Activated CD8-positive, alpha-beta memory T cell treated with anti-CD3 and anti-CD28 coated beads for 4 hours (primary cell): Measurements from ENCODE around the gene PPP1R12B.
"Not testable (repeated sequence)": the region's sequence is repeated elsewhere in the genome, so short reads cannot be mapped to it uniquely, and the experiment has no call there.

Experiments used
- DNase-seq, 2 donors: peaks; one replicate each; pipeline ENCODE4 v3.0.0-alpha.2; 2020; ENCODE audit warnings: low read depth in 2 of 2

PPP1R12B gene

DNA sequence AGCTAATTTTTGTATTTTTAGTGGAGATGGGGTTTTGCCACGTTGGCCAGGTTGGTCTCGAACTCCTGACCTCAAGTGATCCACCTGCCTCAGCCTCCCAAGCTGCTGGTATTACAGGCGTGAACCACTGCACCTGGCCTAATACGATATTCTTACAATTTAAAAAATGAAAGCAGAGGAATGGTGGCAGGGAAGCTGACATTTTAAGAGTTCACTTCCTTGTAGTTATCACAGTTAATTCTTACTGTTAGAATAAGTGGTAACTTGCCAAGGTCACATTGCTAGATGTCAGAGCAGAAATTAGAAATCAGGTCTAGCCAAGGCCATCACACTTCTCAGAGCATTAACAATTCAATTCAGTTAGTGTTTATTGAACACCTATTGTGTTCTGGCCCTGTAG lies 207.5 kb downstream of the PPP1R12B start:
- DNase-seq, result not testable (repeated sequence)

DNA sequence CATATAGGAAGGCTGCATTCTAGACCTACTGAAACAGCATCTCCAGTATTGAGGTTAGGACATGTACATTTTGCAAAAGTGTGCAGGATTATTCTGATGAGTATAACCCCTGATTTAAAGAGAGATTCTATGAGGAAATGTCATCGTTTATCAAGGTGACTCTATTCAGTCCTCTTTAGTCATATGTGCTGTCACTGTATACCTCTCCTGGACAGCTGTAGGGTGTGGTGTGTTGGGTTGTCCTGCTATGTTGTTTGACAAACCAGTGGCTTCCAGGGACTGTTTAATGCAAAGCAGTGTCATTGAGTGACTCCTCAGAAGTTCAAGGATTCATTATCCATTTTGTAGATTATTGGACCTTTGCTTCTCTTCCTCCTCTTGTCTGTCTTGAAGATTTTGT lies 209.2 kb downstream of the PPP1R12B start:
- DNase-seq, result not testable (repeated sequence)

DNA sequence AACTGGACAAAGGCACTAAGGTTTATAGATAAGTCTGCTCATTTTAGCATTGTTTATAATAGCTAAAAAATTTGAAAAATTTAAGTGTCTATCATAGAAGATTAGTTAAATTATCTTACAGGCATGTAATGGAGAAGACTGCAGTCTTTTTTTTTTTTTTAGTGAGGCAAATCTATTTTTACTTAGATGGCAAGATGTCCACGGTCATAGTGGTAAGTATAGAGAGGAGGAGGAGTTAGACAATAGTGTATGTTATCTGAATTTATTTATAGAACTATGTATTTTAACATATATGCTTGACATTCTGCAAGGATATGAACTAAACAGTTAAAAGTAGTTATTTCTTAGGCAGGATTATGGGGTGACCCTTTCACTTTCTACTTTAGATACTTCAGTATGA lies 212.7 kb downstream of the PPP1R12B start:
- DNase-seq, result no peak

DNA sequence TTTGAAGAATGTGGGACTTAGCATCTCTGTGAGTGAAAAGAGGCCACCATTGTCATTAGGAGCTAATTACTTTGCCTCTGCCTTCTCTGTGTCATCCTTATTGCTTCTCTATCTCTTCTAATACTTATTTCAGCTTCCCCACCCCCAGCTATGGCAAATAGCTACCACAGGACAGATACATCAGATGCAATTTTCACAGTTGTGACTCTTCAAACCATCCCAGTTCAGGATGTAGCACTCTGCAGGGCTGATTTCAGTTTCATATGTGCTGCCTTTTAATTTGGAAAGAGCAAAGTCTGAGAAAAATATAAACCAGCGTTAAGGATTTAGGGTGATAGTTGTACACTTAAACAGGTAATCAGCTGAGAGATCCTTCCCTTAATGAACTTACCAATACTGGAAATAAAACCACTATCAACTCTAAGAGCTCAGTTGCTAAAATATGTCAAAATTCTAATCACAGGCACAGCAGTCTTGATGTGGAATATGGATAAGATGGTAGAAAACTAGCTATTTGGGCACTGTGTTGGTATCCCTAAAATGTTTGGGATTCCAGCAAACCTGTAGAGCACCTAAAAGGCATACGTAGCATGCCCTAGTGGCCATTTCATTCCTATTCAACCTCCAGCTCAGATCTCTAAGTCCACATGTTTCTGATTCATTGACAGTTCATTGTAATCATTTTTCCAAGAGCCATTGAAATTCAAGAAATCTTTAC lies 213.4 kb downstream of the PPP1R12B start:
- no peak for DNase-seq

DNA sequence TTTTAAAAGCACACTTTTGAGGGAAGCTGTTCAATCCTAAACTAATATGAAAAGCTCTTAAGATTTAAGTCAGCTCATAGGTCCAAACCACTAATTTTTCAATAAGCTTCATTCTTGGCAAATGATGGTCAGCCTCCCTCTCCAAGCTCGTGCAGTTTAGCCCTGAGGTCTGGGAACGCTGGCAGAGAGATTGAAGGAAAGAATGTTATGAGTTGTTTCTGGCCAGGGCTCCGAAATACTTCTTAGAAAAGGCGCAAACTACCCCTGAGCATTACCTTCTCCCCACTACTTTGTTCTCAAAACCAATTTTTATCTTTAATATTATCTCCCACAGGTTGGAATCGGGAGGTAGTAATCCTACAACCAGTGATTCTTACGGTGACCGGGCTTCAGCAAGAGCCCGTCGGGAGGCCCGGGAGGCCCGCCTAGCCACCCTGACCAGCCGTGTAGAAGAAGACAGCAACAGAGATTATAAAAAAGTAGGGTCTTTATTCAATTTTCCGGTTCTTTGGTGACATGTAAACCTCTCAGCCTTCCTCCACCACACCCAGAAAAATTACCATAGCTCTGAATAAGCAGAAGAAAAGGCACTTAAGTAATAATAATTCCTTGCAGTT lies 214.1 kb downstream of the PPP1R12B start:
- DNase-seq, result no peak

DNA sequence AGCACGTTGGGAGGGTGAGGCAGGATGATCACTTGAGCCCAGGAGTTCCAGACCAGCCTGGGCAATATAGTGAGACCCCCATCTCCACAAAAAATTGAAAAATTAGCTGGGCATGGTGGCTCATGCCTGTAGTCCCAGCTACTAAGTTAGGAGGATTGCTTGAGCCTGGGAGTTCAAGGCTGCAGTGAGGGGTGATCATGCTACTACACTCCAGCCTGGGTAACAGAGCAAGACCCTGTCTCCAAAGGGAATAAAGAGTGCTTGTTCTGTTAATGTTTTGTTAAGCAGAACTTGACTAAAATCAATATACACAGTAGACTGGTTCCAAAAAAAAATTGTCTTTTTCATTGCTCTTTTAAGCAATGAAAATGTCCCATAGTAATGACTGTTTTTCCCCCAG lies 215.3 kb downstream of the PPP1R12B start:
- DNase-seq, result no peak

DNA sequence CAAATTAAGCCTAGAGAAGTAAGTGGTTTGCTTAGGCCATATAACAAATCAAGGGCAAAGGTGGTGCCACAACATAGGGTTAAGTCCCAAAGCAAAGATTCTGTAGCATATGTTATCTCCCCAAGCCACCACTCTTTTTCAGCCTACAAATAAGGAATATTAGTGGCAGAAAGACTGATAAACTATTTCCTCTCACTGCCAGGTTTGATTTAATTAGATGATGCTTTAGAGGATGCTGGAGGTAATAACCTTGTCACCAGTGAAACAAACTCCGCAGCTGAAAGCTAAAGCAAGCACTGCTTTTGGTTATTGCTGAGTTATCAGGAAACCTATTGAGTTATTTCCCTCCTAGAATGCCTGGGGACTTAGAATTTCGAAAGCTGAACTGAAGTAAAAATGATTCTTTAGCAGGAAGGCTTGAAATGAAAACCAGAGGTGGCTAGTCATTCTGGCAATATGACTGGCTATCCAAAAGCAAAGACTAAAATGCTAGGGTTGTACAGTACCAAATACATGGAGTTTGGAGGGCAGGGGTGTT lies 216.5 kb downstream of the PPP1R12B start:
- DNase-seq, result no peak

DNA sequence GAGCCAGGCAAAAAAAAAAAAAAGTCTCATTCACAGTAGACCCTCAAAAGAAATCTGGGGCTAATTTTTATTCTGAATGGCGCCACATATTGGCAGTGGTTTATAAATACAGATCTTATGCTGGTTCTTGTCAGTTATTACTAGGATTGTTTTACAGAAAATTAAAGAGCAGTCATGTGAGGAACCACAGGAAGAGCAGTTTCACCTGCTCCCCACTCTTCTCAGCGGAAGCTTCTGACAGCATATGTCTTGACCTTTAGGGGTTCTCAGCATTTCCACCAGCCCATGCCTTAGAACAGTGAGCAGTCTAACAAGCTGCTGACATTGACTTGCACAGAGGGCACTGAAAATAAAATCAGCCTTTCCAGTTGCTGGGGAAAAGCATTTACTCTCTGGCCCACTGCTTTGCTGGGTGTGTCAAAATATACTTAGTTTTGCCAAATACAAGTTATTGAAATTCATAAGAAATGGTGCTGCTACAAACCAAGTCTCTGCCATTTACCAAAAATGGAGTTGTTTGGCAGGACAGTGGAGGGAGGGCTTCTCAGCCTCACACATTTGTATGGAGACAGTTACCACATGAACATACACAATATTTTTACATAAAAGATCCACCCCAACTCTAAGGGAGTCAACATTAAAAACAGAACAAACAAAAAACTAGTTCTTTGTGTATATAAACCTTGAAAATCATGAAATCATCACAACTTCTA lies 217.5 kb downstream of the PPP1R12B start:
- DNase-seq, result no peak

DNA sequence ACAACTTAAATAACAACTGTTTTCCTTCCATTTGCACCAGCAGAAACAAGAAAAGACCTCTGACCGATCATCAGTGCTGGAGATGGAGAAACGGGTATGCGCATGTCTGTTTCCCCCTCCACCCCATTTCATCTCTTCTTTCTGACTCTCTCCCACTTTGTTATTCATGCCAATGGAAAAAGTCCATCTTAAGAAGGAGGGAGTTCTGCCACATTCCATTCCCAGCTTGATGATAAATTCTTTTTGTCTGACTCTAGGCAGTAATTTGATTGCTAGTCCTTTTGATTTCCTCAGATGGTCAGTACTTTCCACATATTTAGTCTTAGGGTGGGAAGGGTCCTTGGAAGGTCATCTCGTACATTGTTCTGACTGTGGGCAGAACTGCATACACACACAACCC lies 219.2 kb downstream of the PPP1R12B start:
- no peak for DNase-seq

DNA sequence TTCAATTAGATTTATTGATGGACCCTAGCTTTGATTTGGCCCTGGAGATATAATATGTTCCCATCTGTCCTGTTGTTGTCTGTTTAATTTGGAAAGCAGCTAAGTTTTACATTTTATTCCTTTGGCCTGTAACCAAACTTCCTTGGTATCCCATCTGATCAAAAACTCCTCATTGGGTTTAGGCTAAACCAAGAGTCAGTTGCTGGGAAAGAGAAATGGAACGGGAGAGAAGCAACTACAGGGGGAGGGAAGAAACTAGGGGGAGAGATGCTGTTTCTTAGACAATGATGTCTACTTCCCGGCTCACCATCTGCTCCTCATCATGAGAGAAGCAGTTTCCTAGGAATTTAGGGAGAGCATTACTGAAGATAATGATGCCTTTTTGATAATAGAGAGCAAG lies 219.9 kb downstream of the PPP1R12B start:
- DNase-seq, result no peak

DNA sequence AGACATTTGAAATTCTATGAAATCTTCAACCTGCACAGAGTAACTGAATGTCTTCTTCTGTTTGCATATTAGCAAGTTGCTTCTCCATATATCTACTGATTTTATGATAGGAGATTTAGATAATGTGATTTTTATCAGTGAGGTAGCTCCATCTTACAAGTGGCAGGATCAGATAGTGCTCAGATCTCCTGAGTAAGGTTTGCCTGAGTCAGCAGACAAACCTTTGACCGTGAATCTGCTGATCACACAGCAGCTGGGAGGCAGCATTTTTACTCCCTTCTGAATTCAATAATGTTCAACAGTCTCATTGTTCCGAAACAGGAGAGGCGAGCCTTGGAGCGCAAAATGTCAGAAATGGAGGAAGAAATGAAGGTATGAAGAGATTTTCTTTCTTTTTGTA lies 220.3 kb downstream of the PPP1R12B start:
- no peak for DNase-seq

DNA sequence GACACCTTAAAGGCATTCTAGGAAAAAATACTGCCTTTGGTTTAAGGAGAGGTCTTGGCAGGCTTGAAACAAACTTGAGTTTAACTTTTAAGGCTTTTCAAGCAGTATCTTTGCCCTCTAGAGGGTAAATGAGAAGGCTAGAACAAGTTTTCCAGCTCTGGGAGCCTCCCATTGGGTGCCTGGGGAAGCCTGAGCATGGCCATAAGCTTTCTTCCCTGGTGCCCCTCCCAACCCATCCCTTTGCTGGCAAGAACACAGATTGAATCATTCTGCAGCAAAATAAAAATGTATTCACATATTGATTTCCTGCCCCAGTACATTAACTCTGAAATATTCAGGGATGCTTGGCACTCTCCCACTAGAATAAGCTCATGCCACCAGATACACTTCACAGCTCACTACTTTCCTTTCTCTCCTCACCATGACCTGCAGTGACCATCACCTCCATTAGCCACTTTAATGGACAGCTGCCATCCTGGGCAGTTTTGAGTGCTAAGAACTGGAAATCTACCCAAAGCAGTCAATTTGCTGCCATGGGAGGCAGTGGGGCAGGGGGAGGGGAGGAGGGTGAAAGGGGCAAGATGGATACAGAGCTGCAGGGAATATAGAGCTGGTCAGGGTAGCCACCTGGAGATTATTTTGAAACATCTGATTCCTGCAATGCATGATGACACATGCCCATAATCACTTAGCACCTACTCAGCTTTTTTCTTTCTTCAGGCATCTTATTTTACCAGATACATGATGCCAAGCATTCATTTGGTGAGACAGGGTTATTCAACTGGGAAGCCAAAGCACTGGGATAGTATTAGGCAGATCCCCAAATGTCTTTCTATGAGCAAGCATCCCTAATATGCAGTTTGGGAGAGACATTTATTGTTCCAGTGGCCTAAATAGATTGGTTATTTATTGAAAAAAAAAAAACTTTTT lies 221.2 kb downstream of the PPP1R12B start:
- DNase-seq, result no peak

DNA sequence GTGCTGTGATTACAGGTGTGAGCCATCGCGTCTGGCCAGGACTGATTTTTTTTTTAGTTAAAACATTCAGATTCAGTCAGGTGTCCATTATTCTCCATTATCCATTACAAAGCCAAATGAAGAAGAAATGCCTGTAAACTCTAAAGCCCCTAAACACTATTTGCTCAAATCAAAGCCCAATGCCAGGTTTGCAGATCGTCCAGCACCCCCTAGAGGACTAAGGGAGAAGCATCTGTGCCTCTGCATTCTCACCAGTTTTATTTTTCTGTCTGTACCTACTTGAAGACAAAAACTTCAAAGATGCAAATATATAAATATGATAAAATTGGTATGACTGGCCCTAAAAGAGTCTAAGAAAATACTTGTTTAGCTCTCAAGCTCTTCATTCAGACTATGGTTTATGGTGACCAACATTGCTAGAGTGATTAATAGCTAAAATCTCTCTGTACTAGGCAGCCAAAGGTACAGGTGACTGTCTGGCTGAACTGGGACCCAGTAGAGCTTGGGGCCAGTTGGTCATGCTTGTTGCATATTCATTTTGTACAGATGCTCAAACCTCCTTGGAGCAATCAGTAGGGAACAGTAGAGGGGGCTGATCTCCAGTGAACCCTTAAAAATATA lies 223.3 kb downstream of the PPP1R12B start:
- no peak for DNase-seq

DNA sequence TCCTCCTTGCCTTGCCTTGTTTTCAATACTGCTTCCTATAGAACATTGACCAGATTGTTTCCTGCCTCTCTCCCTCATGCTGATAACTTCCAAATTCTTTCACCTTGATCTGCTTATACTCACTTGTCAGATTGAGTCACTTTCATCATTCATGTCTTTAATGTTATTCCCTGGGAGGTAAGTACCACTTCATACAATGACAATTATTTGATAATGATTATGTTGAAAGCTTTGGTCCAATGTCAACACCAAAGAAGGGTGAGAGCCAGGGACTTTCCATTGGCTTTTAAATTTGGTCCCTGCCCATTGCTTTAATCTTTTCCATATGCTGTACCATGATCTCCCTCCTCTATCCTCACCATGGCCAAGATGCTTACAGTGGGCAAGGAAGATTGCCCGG lies 224.4 kb downstream of the PPP1R12B start:
- DNase-seq, result no peak

DNA sequence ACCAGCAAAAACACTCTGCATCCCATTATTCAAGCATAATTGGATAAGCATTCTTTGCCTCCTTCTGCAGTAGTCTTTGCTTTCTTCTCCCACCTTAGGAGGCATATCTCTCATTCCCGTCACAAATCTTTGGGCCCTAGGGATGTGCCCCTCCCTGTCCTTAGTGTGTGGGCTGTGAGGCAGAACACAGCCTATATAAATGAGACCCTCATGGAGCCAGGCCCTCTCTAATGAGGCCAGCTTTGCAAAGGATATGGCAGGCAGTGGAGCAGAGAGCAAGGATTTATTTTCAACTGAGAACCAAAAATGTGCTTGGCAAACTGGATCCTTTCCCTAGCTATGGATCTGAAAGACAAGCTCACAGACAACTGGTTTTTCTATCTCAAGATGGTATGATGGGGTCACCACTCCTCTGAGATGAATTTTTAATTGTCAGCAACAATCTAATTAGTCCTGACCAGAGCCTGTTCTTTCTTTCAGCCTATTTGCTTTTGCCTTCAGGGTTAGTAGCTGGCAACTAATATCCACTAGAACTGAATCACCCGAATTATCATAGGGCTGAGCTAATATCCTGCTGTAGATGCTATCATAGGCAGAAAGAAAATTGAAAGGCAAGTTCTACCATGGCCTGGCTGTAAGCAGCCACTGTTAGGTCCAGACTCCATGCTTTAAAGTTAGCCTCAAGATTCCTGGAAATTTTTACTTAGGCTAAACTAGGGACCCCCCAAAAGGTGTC lies 227.6 kb downstream of the PPP1R12B start:
- DNase-seq, result no peak

DNA sequence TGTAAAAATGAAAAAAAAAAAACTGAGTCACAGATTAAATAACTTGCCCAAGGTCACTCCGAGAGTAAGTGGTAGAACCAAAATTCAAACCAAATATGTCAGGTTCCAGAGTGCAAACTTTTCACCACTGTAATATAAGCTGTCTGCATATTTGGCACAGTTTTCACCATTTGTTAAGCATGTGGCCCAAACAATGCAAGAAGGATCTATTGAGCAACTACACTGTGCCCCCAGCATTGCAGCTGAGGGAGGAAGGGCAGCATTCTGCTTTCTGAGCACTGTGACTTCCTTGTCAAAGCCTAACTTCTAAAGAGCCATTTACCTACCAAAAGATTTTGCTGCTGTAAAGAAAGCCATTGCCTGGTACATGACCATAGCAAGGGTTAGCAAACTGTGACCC lies 228.3 kb downstream of the PPP1R12B start:
- no peak for DNase-seq

DNA sequence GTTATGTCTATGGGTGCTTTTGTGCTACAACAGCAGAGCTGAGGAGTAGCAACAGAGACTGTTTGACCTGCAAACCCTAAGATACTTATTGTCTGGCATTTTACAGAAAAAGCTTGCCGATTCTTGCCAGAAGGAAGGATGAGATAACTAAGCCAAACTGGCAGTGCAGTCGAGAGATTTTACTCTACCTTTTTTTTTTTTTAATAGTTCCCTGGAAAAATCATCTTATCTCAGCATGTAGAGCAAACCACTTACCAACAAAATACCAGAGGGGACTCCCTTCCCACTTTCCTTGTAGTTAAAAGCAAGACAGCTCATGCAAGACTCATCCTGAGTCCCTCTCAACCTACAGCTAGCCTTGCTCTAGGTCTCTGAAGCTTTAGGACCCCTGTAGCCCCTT lies 228.9 kb downstream of the PPP1R12B start:
- no peak for DNase-seq

DNA sequence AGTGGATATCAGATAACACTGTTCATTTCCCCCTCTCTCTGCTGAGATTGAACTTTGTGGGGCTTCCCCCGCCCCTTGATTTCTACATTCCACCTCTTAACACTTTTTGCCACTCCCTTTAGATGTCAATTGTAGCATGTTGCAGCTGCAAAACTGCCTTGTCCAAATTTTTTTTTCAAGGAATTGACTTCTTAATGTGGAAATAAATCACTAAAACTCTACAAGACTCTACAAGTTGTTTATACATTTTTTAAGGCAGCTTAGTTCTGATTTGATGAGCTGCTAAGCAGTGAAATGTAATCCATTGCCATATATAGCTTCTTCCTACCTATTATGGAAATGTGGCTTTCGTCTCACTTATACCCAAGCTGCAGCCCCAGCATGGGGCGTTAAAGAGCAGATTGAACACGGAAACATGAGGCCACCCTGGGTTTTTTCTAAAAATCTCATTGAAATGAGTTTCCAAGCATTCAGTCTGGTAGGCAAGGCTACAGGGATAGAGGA lies 229.6 kb downstream of the PPP1R12B start:
- DNase-seq, result no peak

DNA sequence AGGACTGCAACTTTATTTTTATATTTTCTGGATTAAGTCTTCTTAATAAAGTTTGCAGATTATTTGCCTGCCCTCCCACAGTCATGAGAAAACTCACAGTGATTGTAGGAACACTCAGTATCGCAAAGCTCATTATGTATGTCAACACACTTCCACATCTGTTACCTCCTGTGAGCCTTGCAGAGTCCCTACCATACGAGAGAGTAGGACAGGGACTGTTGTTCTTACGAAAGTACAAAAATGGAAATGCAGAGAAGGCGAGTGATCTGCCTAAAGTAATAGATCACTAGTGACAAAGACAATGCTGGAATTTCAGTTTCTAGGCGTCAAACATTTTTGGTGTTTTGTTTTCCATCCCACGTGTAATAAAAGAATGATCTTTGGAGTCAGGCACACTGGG lies 230.1 kb downstream of the PPP1R12B start:
- DNase-seq, result no peak

DNA sequence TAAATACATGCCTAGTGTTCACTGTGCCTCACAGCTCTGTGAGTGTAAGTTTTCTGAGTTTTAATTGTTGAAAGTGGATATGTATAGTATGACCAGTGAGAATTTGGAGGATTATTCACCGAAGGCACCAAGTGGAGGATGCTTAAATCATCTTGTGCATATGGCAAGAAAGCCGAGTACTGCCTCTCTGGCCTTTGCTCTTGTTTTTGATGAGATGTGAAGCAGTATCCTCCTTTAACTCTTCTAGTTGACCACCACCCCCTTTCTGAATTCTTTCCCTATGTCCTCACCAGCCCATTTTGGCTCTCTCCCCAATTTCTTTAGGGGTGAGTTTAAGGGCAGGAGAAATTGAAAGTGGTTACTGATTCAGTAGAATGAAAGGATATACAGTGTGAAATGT lies 231.3 kb downstream of the PPP1R12B start:
- DNase-seq, result no peak
